OCI-LY7 (cell line): Measurements from ENCODE around the gene DAP. TPM values are rescaled to one million over a fixed set of nuclear protein-coding genes. Genes with fewer than 3 reads are reported as not detected.

Experiments
- BruUV-seq: library from RNA; stranded (reverse); fragments of 400-500 nt; replicated peaks from 2 replicates; lab custom pipeline; 2021; lab: Mats Ljungman, UMichigan
- CTCF ChIA-PET: fragments of 300-600 bp; sonication (Branson Sonifier 250); formaldehyde crosslinking; loops from one replicate; lab custom pipeline; 2022; ENCODE audit warnings: antibody characterized with exemption; ENCODE audit not compliant: unreplicated experiment; lab: Charles Lee
- POLR2A ChIA-PET: fragments of 300-600 bp; sonication (Branson Sonifier 250); formaldehyde crosslinking; loops from one replicate; lab custom pipeline; 2022; ENCODE audit warnings: antibody characterized with exemption; lab: Charles Lee
- DNase-seq: peaks from one replicate; pipeline ENCODE4 v3.0.0-alpha.2; 2015; ENCODE audit warnings: low spot score
- H2AFZ ChIP-seq: fragments of 200-600 bp; sonication (generic), shearing (Covaris generic); 2 replicates; pipeline ENCODE4 v1.6.1; 2014; ENCODE audit warnings: mild to moderate bottlenecking, antibody characterized with exemption, low read length, moderate library complexity
- H3K27ac ChIP-seq: fragments of 200-600 bp; sonication (generic); 2 replicates; pipeline ENCODE4 v1.5.1; 2014; ENCODE audit warnings: mixed run types, low read depth, mild to moderate bottlenecking, moderate library complexity, low read length, inconsistent platforms; ENCODE audit not compliant: poor library complexity, severe bottlenecking
- H3K36me3 ChIP-seq: fragments of 200-600 bp; sonication (generic); 2 replicates; pipeline ENCODE4 v1.6.1; 2014; ENCODE audit warnings: mild to moderate bottlenecking, antibody characterized with exemption, low read length, moderate library complexity, mixed read lengths; ENCODE audit not compliant: insufficient read depth
- H3K4me1 ChIP-seq: fragments of 200-600 bp; sonication (generic); 2 replicates; pipeline ENCODE4 v1.5.1; 2014; ENCODE audit warnings: mild to moderate bottlenecking, low read length; ENCODE audit not compliant: insufficient read depth, poor library complexity, severe bottlenecking
- H3K4me2 ChIP-seq: fragments of 200-600 bp; sonication (generic); 2 replicates; pipeline ENCODE4 v1.6.1; 2014; ENCODE audit warnings: mild to moderate bottlenecking, low read length
- H3K4me3 ChIP-seq: fragments of 200-600 bp; sonication (generic); 2 replicates; pipeline ENCODE4 v1.5.1; 2014; ENCODE audit warnings: mild to moderate bottlenecking, low read depth, low read length; ENCODE audit not compliant: poor library complexity, severe bottlenecking
- H3K79me2 ChIP-seq: fragments of 200-600 bp; sonication (generic); 2 replicates; pipeline ENCODE4 v1.6.1; 2016; ENCODE audit warnings: low read depth, mild to moderate bottlenecking, low read length, moderate library complexity, mixed read lengths; ENCODE audit not compliant: insufficient read depth
- H3K9me2 ChIP-seq: fragments of 200-600 bp; sonication (generic); 2 replicates; pipeline ENCODE4 v1.6.1; 2016; ENCODE audit warnings: mild to moderate bottlenecking, low read length, mixed read lengths; ENCODE audit not compliant: insufficient read depth
- H3K9me3 ChIP-seq: fragments of 200-600 bp; sonication (generic); 2 replicates; pipeline ENCODE4 v1.6.1; 2014; ENCODE audit warnings: mild to moderate bottlenecking, mixed run types, low read length, mixed read lengths
- H4K20me1 ChIP-seq: fragments of 200-600 bp; sonication (generic); 2 replicates; pipeline ENCODE4 v1.6.1; 2014; ENCODE audit warnings: mild to moderate bottlenecking, antibody characterized with exemption, low read length, moderate library complexity, mixed read lengths; ENCODE audit not compliant: insufficient read depth
- EZH2phosphoT487 ChIP-seq: fragments of 200-600 bp; sonication (generic); IDR thresholded peaks from 2 replicates; pipeline ENCODE4 v1.6.1; 2018; ENCODE audit warnings: low read depth, borderline replicate concordance, mild to moderate bottlenecking, mixed run types, antibody characterized with exemption, low read length, moderate library complexity, mixed read lengths
- intact Hi-C: fragments of 100-400 bp; cut with micrococcal nuclease; formaldehyde crosslinking; loops from one replicate; pipeline ENCODE4 v1.10.0; 2022; ENCODE audit not compliant: unreplicated experiment
- total RNA-seq, 2 experiments: library from RNA; depleted of rRNA in 1 of 2; stranded (reverse); fragments of >200 nt in 1 of 2; shearing (Covaris generic) in 1 of 2; gene quantifications; 2 replicates each; pipeline ENCODE4 v1.2.3, GENCODE V29; 2014 to 2022
- TF ChIP-seq, protein P1 (sequence below): fragments of 200-600 bp; sonication (generic); conservative IDR thresholded peaks from 2 replicates; pipeline ENCODE4 v1.5.1; 2014; ENCODE audit warnings: mild to moderate bottlenecking, antibody characterized with exemption, low read length, moderate library complexity, mixed read lengths

Gene DAP
- total RNA-seq, 2 experiments from 2014 or later = 21.5 to 96.1 TPM

DNA sequence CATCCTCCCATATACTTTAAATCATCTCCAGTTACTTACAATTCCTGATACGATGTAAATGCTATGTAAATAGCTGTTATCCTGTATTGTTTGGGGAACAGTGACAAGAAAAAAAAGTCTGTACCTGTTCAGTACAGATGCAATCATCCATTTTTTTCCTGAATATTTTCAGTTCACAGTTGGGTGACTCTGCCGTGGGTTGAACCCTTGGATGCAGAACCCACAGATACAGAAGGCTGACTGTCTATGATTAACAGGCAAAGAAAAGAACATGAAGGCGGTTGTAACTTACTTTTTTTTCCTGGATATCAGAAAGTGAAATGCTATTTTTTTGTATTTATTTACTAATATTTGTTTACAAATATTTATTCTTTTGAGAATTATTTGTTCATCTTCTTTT, 33.2 kb downstream of the DAP start:
- H3K9me3 ChIP-seq = no peaks in the 10 kb centered on the region
- no peaks in the 10 kb centered on the region for H3K79me2 ChIP-seq
- peaks cover 26% of the 10 kb centered on the region for H3K36me3 ChIP-seq
- DNase-seq = no peak
- ChIA-PET POLR2A (interaction anchor here (0.8 kb wide), 1 partner anchor 492 kb away, joined by 3 read pairs; no protein-coding TSS in a partner anchor), CTCF (no interaction called here)
- TF ChIP-seq EZH2phosphoT487 = no peak
- TF ChIP-seq, protein P1, sequence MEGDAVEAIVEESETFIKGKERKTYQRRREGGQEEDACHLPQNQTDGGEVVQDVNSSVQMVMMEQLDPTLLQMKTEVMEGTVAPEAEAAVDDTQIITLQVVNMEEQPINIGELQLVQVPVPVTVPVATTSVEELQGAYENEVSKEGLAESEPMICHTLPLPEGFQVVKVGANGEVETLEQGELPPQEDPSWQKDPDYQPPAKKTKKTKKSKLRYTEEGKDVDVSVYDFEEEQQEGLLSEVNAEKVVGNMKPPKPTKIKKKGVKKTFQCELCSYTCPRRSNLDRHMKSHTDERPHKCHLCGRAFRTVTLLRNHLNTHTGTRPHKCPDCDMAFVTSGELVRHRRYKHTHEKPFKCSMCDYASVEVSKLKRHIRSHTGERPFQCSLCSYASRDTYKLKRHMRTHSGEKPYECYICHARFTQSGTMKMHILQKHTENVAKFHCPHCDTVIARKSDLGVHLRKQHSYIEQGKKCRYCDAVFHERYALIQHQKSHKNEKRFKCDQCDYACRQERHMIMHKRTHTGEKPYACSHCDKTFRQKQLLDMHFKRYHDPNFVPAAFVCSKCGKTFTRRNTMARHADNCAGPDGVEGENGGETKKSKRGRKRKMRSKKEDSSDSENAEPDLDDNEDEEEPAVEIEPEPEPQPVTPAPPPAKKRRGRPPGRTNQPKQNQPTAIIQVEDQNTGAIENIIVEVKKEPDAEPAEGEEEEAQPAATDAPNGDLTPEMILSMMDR = no peak
- intact Hi-C loops = no loop called here
- no peak overlapping the region for H3K27ac ChIP-seq
- H3K4me2 ChIP-seq = no peak overlapping the region
- no peak overlapping the region for H2AFZ ChIP-seq
- peaks cover 6% of the 10 kb centered on the region for H3K4me1 ChIP-seq
- BruUV-seq = no TSS peak
- no peaks in the 10 kb centered on the region for H4K20me1 ChIP-seq
- H3K9me2 ChIP-seq = no peaks in the 10 kb centered on the region
- no peak overlapping the region for H3K4me3 ChIP-seq

GRCh38 chr5:10726913-10727517, 34.0 kb downstream of the DAP start:
- peaks cover 6% of the 10 kb centered on the region for H3K4me1 ChIP-seq
- H3K27ac ChIP-seq = no peak overlapping the region
- no peaks in the 10 kb centered on the region for H3K9me3 ChIP-seq
- ChIA-PET CTCF (no interaction called here), POLR2A (interaction anchor here (0.8 to 2.7 kb wide), 2 partner anchors 9 to 491 kb away, joined by 3 to 9 read pairs; no protein-coding TSS in a partner anchor)
- H3K4me3 ChIP-seq = no peak overlapping the region
- H3K36me3 ChIP-seq = peaks cover 19% of the 10 kb centered on the region
- TF ChIP-seq, protein P1 = no peak
- TF ChIP-seq EZH2phosphoT487 = no peak
- no peak for DNase-seq
- no peaks in the 10 kb centered on the region for H4K20me1 ChIP-seq
- BruUV-seq = no TSS peak
- H2AFZ ChIP-seq = no peak overlapping the region
- H3K4me2 ChIP-seq = no peak overlapping the region
- no peaks in the 10 kb centered on the region for H3K79me2 ChIP-seq
- intact Hi-C loops = no loop called here
- H3K9me2 ChIP-seq = no peaks in the 10 kb centered on the region
